ENCODE data around the gene OXCT2. TPM values are rescaled to one million over a fixed set of nuclear protein-coding genes. Genes with fewer than 3 reads are reported as not detected.

OXCT2 gene
- total and polyA plus RNA-seq, 2 experiments from 2014 or later = 0.69 to 3.5 TPM

- DNase-seq = no peak
- Histone ChIP-seq H4K20me1 (ENCODE audit: insufficient read depth) (no peaks in the 10 kb centered on the region), H3K9me3 (ENCODE audit: low read depth) (no peaks in the 10 kb centered on the region), H3K9ac (no peak overlapping the region), H3K9me2 (ENCODE audit: insufficient read depth) (no peaks in the 10 kb centered on the region), H3K36me3 (ENCODE audit: low read depth) (no peaks in the 10 kb centered on the region; the same call in 1 of the 2 replicates), H3K4me2 (ENCODE audit: unreplicated experiment) (no peak overlapping the region), H3K79me2 (ENCODE audit: insufficient read depth) (no peaks in the 10 kb centered on the region), H2AFZ (no peak overlapping the region), H3K4me1 (ENCODE audit: insufficient read depth) (no peaks in the 10 kb centered on the region), H3K27me3 (replicated peaks; ENCODE audit: insufficient read depth) (no peaks in the 10 kb centered on the region), H3K27ac (no peak overlapping the region), H3F3A (ENCODE audit: insufficient read depth) (no peaks in the 10 kb centered on the region), H3K4me3 (no peak overlapping the region)
- no peak for TF ChIP-seq EZH2 (IDR thresholded peaks at IDR 0.05; ENCODE audit: insufficient read depth, poor library complexity, severe bottlenecking)
- no peak for TF ChIP-seq EZH2phosphoT487 (IDR thresholded peaks at IDR 0.05; ENCODE audit: insufficient read depth, low read depth)
- WGBS, 2 experiments (ENCODE audit: low coverage in 1 of 2, low lambda C conversion rate in 2 of 2, missing lambda C conversion rate in 2 of 2) = 82 to 89% methylated on average over 14 to 16 of the region's 16 CpGs
- in situ Hi-C loops (cut with MboI) = no loop called here
These were observed 10.8 kb downstream of the OXCT2 start for GRCh38 chr1:39760074-39761008.

GRCh38 chr1:39759436-39759726 lies 11.8 kb downstream of the OXCT2 start:
- in situ Hi-C loops (cut with MboI) = no loop called here
- no peaks in the 10 kb centered on the region for H3K4me1 ChIP-seq (ENCODE audit: insufficient read depth)
- no peak for DNase-seq
- H3K79me2 ChIP-seq (ENCODE audit: insufficient read depth) = no peaks in the 10 kb centered on the region
- TF ChIP-seq EZH2 (IDR thresholded peaks at IDR 0.05; ENCODE audit: insufficient read depth, poor library complexity, severe bottlenecking) = no peak
- no peak for TF ChIP-seq EZH2phosphoT487 (IDR thresholded peaks at IDR 0.05; ENCODE audit: insufficient read depth, low read depth)
- H3K27me3 ChIP-seq (replicated peaks; ENCODE audit: insufficient read depth) = no peaks in the 10 kb centered on the region
- no peaks in the 10 kb centered on the region for H3K9me2 ChIP-seq (ENCODE audit: insufficient read depth)
- no peaks in the 10 kb centered on the region for H3K9me3 ChIP-seq (ENCODE audit: low read depth)
- no peak overlapping the region for H3K27ac ChIP-seq
- no peak overlapping the region for H2AFZ ChIP-seq
- no peak overlapping the region for H3K4me2 ChIP-seq (ENCODE audit: unreplicated experiment)
- H3K4me3 ChIP-seq = no peak overlapping the region
- no peak overlapping the region for H3K9ac ChIP-seq
- H3K36me3 ChIP-seq (ENCODE audit: low read depth) = no peaks in the 10 kb centered on the region; the same call in 1 of the 2 replicates
- no peaks in the 10 kb centered on the region for H4K20me1 ChIP-seq (ENCODE audit: insufficient read depth)
- no peaks in the 10 kb centered on the region for H3F3A ChIP-seq (ENCODE audit: insufficient read depth)

- Histone ChIP-seq H2AFZ (no peak overlapping the region), H3K9ac (no peak overlapping the region), H3F3A (ENCODE audit: insufficient read depth) (no peaks in the 10 kb centered on the region), H3K27ac (no peak overlapping the region), H3K9me3 (ENCODE audit: low read depth) (no peaks in the 10 kb centered on the region), H3K4me3 (no peak overlapping the region), H3K4me1 (ENCODE audit: insufficient read depth) (no peaks in the 10 kb centered on the region), H3K36me3 (ENCODE audit: low read depth) (no peaks in the 10 kb centered on the region; the same call in 1 of the 2 replicates), H4K20me1 (ENCODE audit: insufficient read depth) (no peaks in the 10 kb centered on the region), H3K79me2 (ENCODE audit: insufficient read depth) (no peaks in the 10 kb centered on the region), H3K9me2 (ENCODE audit: insufficient read depth) (no peaks in the 10 kb centered on the region), H3K4me2 (ENCODE audit: unreplicated experiment) (no peak overlapping the region), H3K27me3 (replicated peaks; ENCODE audit: insufficient read depth) (no peaks in the 10 kb centered on the region)
- in situ Hi-C loops (cut with MboI) = no loop called here
- DNase-seq = no peak
- WGBS, 2 experiments (ENCODE audit: low coverage in 1 of 2, low lambda C conversion rate in 2 of 2, missing lambda C conversion rate in 2 of 2) = 91 to 92% methylated on average over 15 to 16 of the region's 16 CpGs
- no peak for TF ChIP-seq EZH2 (IDR thresholded peaks at IDR 0.05; ENCODE audit: insufficient read depth, poor library complexity, severe bottlenecking)
- TF ChIP-seq EZH2phosphoT487 (IDR thresholded peaks at IDR 0.05; ENCODE audit: insufficient read depth, low read depth) = no peak
These were observed 12.4 kb downstream of the OXCT2 start for GRCh38 chr1:39758556-39759435.

DNA sequence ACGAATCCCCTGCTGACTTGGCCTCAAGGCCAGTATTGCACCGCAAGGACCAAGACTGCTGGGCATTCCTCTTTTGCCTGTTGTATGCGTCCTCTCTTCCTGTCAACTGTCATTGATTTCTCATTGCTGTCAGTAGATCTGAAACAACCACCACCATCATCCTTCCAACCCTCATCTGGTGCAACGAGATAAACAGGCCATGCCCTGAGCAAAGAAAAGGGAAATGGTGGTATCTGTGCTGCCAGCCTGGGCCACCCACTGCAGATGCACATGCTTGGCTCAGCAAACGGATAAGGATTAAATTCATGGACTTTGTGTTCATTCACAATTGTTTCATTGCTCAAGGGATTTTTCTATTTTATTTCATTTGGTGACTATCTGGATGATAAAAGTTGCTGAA lies 13.6 kb downstream of the OXCT2 start:
- no peak overlapping the region for H2AFZ ChIP-seq
- in situ Hi-C loops (cut with MboI) = no loop called here
- WGBS, 2 experiments (ENCODE audit: low coverage in 1 of 2, low lambda C conversion rate in 2 of 2, missing lambda C conversion rate in 2 of 2) = 80 to 81% methylated on average over 5 of the region's 5 CpGs

More for the DNA sequence above, 13.6 kb downstream of the OXCT2 start:
- Histone ChIP-seq H3K9me2 (ENCODE audit: insufficient read depth) (no peaks in the 10 kb centered on the region), H3K9me3 (ENCODE audit: low read depth) (no peaks in the 10 kb centered on the region), H3K4me1 (ENCODE audit: insufficient read depth) (no peaks in the 10 kb centered on the region), H3K79me2 (ENCODE audit: insufficient read depth) (no peaks in the 10 kb centered on the region), H3K36me3 (ENCODE audit: low read depth) (peaks cover 6% of the 10 kb centered on the region; the same call in 1 of the 2 replicates), H3K27me3 (replicated peaks; ENCODE audit: insufficient read depth) (no peaks in the 10 kb centered on the region), H3F3A (ENCODE audit: insufficient read depth) (no peaks in the 10 kb centered on the region), H3K4me2 (ENCODE audit: unreplicated experiment) (no peak overlapping the region), H4K20me1 (ENCODE audit: insufficient read depth) (no peaks in the 10 kb centered on the region), H3K4me3 (no peak overlapping the region), H3K9ac (no peak overlapping the region), H3K27ac (no peak overlapping the region)
- no peak for DNase-seq
- no peak for TF ChIP-seq EZH2phosphoT487 (IDR thresholded peaks at IDR 0.05; ENCODE audit: insufficient read depth, low read depth)
- TF ChIP-seq EZH2 (IDR thresholded peaks at IDR 0.05; ENCODE audit: insufficient read depth, poor library complexity, severe bottlenecking) = no peak
